Panc1 (cell line): ENCODE measurements around the gene PCED1B. TPM values are rescaled to one million over a fixed set of nuclear protein-coding genes. Genes with fewer than 3 reads are reported as not detected.

Source experiments
- ATAC-seq: fragments of 200-7000 bp; cut with Tn5 transposase; 2 replicates; pipeline ENCODE4 v1.9.1; 2020; ENCODE audit warnings: mild to moderate bottlenecking, moderate library complexity
- BruUV-seq: library from RNA; stranded (reverse); fragments of 400-500 nt; replicated peaks from 2 replicates; lab custom pipeline; 2021; lab: Mats Ljungman, UMichigan
- CTCF ChIA-PET: fragments of 300-600 bp; sonication (Branson Sonifier 250); formaldehyde crosslinking; loops from one replicate; lab custom pipeline; 2022; ENCODE audit warnings: antibody characterized with exemption; lab: Charles Lee
- POLR2A ChIA-PET: fragments of 300-600 bp; sonication (Branson Sonifier 250); formaldehyde crosslinking; loops from one replicate; lab custom pipeline; 2022; ENCODE audit warnings: antibody characterized with exemption; lab: Charles Lee
- DNase-seq: peaks from one replicate; pipeline ENCODE4 v3.0.0-alpha.2; 2010; ENCODE audit warnings: low read depth, low spot score
- H3K27ac ChIP-seq: 2 replicates; pipeline ENCODE4 v1.5.1; 2011; ENCODE audit warnings: mild to moderate bottlenecking, low read length, inconsistent platforms
- H3K27me3 ChIP-seq: fragments of 200-500 bp; sonication (Bioruptor generic); 2 replicates; pipeline ENCODE4 v1.6.0; 2014; ENCODE audit warnings: low read length, inconsistent platforms; ENCODE audit not compliant: control insufficient read depth, insufficient read depth
- H3K36me3 ChIP-seq: fragments of 200-500 bp; sonication (Bioruptor generic); 2 replicates; pipeline ENCODE4 v1.5.1; 2014; ENCODE audit warnings: inconsistent platforms, mild to moderate bottlenecking, low read length, moderate library complexity; ENCODE audit not compliant: control insufficient read depth, insufficient read depth
- H3K4me1 ChIP-seq: 2 replicates; pipeline ENCODE4 v1.5.1; 2011; ENCODE audit warnings: inconsistent platforms, mild to moderate bottlenecking, low read length, moderate library complexity; ENCODE audit not compliant: control insufficient read depth, insufficient read depth
- H3K4me3 ChIP-seq, 2 experiments: 2 replicates each; pipeline ENCODE4 v1.5.1; 2011 to 2012; ENCODE audit warnings: low read depth in 2 of 2, low read length in 2 of 2, mild to moderate bottlenecking in 2 of 2, inconsistent platforms in 1 of 2, moderate library complexity in 1 of 2
- H3K9me3 ChIP-seq: fragments of 200-500 bp; sonication (Bioruptor generic); 2 replicates; pipeline ENCODE4 v1.5.1; 2014; ENCODE audit warnings: low read depth, mild to moderate bottlenecking, inconsistent platforms, low read length, moderate library complexity; ENCODE audit not compliant: control insufficient read depth, insufficient read depth
- POLR2AphosphoS5 ChIP-seq: IDR thresholded peaks from 2 replicates; pipeline ENCODE4 v1.6.1; 2012; ENCODE audit warnings: mild to moderate bottlenecking, low read depth, low read length, moderate library complexity
- SIN3A ChIP-seq: IDR thresholded peaks from 2 replicates; pipeline ENCODE4 v1.6.1; 2012; ENCODE audit warnings: low read depth, mild to moderate bottlenecking, low read length, moderate library complexity, borderline replicate concordance; ENCODE audit not compliant: insufficient read depth
- TCF7L2 ChIP-seq: IDR thresholded peaks from 2 replicates; pipeline ENCODE4 v1.6.1; 2011; ENCODE audit warnings: mild to moderate bottlenecking, low read depth, low read length, inconsistent platforms
- in situ Hi-C: cut with HindIII; loops from 2 replicates; pipeline ENCODE4 v1.10.0; 2016; ENCODE audit warnings: low sequenced_read_pairs, low pct_unique_long_range_greater_than_20kb
- intact Hi-C: fragments of 100-400 bp; cut with micrococcal nuclease; formaldehyde crosslinking; loops from one replicate; pipeline ENCODE4 v1.10.0; 2022; ENCODE audit not compliant: unreplicated experiment
- total RNA-seq: library from RNA; stranded (reverse); gene quantifications from one replicate; pipeline ENCODE4 v1.2.1, GENCODE V29; 2021; ENCODE audit not compliant: unreplicated experiment
- TF ChIP-seq, protein P1 (sequence below): fragments of 450-650 bp; IDR thresholded peaks from 2 replicates; pipeline ENCODE4 v1.5.1; 2017; ENCODE audit warnings: mild to moderate bottlenecking
- TF ChIP-seq, protein P2 (sequence below), 2 experiments: IDR thresholded peaks; 2 replicates each; pipeline ENCODE4 v1.6.1; 2011 to 2012; ENCODE audit warnings: low read depth in 2 of 2, control low read depth in 1 of 2, low read length in 1 of 2, mild to moderate bottlenecking in 1 of 2, moderate library complexity in 1 of 2; ENCODE audit not compliant: insufficient read depth in 1 of 2

Gene PCED1B
- total RNA-seq, 1 experiment from 2014 or later, result 0.82 TPM

DNA sequence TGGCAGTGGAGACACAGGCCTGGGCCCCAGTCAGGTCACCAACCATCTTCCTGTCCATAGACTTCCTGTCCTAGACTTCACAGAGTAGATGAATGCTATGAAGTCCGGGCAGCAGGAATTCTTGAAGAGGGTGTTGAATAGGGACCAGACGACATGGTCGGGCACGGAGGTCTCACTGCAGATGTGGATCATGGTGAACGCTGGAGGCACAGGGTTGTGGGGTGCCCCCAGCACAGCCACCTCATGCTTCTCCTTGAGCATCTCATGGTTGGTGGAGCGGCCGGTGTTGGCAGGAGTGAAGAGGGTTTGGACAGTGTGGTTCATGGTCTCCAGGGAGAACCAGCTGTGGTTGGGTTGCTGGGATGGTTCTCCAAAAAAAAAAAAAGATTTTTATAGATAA lies 56.2 kb downstream of the PCED1B start:
- Histone ChIP-seq H3K4me1 (no peaks in the 10 kb centered on the region), H3K27me3 (no peaks in the 10 kb centered on the region), H3K36me3 (no peaks in the 10 kb centered on the region), H3K27ac (no peak overlapping the region), H3K9me3 (no peaks in the 10 kb centered on the region), H3K4me3 (no peak overlapping the region)
- TF ChIP-seq, protein P1, sequence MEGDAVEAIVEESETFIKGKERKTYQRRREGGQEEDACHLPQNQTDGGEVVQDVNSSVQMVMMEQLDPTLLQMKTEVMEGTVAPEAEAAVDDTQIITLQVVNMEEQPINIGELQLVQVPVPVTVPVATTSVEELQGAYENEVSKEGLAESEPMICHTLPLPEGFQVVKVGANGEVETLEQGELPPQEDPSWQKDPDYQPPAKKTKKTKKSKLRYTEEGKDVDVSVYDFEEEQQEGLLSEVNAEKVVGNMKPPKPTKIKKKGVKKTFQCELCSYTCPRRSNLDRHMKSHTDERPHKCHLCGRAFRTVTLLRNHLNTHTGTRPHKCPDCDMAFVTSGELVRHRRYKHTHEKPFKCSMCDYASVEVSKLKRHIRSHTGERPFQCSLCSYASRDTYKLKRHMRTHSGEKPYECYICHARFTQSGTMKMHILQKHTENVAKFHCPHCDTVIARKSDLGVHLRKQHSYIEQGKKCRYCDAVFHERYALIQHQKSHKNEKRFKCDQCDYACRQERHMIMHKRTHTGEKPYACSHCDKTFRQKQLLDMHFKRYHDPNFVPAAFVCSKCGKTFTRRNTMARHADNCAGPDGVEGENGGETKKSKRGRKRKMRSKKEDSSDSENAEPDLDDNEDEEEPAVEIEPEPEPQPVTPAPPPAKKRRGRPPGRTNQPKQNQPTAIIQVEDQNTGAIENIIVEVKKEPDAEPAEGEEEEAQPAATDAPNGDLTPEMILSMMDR, result no peak
- TF ChIP-seq POLR2AphosphoS5, result no peak
- TF ChIP-seq TCF7L2, result no peak
- no peak for TF ChIP-seq SIN3A
- TF ChIP-seq, protein P2, sequence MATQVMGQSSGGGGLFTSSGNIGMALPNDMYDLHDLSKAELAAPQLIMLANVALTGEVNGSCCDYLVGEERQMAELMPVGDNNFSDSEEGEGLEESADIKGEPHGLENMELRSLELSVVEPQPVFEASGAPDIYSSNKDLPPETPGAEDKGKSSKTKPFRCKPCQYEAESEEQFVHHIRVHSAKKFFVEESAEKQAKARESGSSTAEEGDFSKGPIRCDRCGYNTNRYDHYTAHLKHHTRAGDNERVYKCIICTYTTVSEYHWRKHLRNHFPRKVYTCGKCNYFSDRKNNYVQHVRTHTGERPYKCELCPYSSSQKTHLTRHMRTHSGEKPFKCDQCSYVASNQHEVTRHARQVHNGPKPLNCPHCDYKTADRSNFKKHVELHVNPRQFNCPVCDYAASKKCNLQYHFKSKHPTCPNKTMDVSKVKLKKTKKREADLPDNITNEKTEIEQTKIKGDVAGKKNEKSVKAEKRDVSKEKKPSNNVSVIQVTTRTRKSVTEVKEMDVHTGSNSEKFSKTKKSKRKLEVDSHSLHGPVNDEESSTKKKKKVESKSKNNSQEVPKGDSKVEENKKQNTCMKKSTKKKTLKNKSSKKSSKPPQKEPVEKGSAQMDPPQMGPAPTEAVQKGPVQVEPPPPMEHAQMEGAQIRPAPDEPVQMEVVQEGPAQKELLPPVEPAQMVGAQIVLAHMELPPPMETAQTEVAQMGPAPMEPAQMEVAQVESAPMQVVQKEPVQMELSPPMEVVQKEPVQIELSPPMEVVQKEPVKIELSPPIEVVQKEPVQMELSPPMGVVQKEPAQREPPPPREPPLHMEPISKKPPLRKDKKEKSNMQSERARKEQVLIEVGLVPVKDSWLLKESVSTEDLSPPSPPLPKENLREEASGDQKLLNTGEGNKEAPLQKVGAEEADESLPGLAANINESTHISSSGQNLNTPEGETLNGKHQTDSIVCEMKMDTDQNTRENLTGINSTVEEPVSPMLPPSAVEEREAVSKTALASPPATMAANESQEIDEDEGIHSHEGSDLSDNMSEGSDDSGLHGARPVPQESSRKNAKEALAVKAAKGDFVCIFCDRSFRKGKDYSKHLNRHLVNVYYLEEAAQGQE (IDR thresholded peaks at IDR 0.05; ENCODE audit: insufficient read depth in 1 of 2, low read depth in 2 of 2, low read length in 1 of 2), result no peak
- CTCF ChIA-PET, result no interaction called here
- POLR2A ChIA-PET, result no interaction called here
- in situ Hi-C loops (no loop called here), intact Hi-C loops (no loop called here)
- no peak for DNase-seq
- BruUV-seq, result no TSS peak
- no peak for ATAC-seq

DNA sequence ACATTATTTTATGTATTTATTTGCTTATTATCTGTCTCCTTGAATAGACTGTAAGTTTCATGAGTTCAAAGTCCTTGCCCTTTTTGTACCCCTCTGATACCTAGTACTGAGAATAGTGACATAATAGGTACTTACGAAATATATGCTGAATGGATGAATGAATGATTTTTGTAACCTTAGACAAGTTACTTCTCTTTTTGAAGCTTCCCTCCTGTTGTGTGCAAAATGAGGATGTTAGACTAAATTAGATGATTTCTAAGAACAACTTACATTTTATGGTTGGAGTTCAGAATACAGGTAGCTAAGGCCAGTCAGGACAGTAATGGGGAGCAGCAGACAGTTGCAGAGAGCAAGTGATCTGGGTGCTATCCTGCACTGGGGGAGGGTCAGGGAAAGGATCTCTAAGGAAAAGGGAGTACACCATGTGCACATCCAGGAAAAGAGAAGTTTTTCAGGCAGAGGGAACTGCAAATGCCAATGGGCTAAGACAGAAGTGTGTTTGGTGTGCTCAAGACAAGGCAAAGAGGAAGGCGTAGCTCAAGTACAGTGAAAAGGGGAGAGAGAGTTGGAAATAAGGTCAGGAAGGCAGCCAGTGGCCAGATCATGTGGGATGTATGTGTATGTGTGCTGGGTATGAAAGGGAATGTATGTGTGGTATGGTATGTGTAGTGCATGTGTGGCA lies 59.7 kb downstream of the PCED1B start:
- TF ChIP-seq, protein P1, result no peak
- no peak for TF ChIP-seq TCF7L2
- TF ChIP-seq, protein P2 (IDR thresholded peaks at IDR 0.05; ENCODE audit: insufficient read depth in 1 of 2, low read depth in 2 of 2, low read length in 1 of 2), result no peak
- Histone ChIP-seq H3K36me3 (no peaks in the 10 kb centered on the region), H3K9me3 (no peaks in the 10 kb centered on the region), H3K27ac (no peak overlapping the region), H3K4me3 (no peak overlapping the region), H3K27me3 (no peaks in the 10 kb centered on the region), H3K4me1 (no peaks in the 10 kb centered on the region)
- ChIA-PET CTCF (no interaction called here), POLR2A (interaction anchor here (1.3 kb wide), 1 partner anchor 33 kb away, joined by 6 read pairs; no protein-coding TSS in a partner anchor)
- intact Hi-C loops (no loop called here), in situ Hi-C loops (no loop called here)
- no peak for ATAC-seq
- no TSS peak for BruUV-seq
- no peak for DNase-seq
